Stimulated activated CD8-positive, alpha-beta memory T cell treated with anti-CD3 and anti-CD28 coated beads, Interleukin-2, amount 100 ng/mL, for 1 hour (primary cell): ENCODE measurements around the gene CLEC16A.
"Not testable (repeated sequence)": the region's sequence is repeated elsewhere in the genome, so short reads cannot be mapped to it uniquely, and the experiment has no call there.

Experiments used
- DNase-seq, 2 donors: peaks; one replicate each; pipeline ENCODE4 v3.0.0-alpha.2; 2020; ENCODE audit warnings: low read depth in 2 of 2

CLEC16A gene

DNA sequence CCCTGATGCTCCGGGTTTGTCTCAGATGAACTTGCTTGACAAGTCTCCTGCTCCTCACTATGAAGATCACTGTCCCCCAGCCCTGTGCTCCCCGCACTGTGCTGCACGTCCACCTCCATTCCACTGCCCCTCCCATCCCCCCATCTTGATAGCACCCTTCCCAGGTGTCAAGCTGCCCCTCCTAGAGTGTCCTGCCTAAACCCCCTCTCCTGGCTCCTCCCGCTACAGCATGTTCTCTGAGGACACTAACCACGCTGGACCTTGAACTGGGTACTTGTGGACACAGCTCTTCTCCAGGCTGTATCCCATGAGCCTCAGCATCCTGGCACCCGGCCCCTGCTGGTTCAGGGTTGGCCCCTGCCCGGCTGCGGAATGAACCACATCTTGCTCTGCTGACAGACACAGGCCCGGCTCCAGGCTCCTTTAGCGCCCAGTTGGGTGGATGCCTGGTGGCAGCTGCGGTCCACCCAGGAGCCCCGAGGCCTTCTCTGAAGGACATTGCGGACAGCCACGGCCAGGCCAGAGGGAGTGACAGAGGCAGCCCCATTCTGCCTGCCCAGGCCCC lies 20.6 kb upstream of the CLEC16A start:
- DNase-seq = no peak

DNA sequence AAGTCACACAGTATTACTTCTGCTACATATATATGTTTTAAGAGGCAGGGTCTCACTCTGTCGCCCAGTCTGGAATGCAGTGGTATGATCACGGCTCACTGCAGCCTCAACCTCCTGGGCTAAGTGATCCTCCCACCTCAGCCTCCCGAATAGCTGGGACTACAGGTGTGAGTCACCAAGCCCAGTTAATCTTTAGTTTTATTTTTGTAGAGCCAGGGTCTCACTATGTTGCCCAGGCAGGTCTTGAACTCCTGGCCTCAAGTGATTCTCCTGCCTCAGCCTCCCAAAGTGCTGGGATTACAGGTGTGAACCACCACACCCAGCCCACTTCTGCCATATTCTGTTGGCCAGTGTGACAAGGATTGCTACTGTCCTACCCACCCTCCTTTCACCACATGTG lies 19.1 kb upstream of the CLEC16A start:
- DNase-seq = not testable (repeated sequence)

DNA sequence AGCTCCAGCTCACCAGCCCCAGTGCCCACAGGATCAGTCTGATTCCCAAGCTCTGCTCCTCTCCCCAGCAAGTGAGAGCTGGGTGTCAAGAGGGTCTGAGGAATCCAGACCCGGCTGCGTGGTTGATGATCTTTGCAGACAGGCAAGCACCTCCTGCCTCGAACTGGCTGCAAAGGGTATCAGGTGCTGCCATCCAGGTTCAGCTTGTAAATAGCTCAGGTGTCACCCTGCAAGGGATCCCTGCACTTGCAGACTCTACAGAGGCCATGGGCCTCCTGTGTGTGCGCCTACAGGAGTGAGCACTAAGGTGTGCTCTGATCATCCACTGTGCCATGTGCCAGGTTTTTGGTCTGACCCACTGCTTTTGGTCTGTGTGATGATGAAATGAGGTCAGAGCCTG lies 18.3 kb upstream of the CLEC16A start:
- DNase-seq = no peak

DNA sequence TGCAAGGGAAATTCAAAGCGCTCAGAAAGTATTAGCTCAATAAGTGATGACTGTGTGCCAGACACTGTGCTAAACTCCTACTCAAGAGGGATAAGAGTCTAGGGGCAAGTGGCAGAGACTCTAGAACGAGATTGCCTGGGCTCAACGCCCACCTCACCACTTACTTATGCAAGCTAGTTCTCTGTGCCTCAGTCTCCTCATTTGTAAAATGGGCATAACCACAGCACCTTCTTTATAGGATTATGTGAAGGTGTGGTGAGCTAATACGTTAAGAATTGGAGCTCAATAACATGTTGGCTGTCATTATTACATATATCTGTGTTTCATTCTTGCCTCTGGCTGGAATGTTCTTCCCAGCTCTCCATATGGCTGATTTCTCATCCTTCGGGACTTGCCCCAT lies 17.5 kb upstream of the CLEC16A start:
- no peak for DNase-seq

DNA sequence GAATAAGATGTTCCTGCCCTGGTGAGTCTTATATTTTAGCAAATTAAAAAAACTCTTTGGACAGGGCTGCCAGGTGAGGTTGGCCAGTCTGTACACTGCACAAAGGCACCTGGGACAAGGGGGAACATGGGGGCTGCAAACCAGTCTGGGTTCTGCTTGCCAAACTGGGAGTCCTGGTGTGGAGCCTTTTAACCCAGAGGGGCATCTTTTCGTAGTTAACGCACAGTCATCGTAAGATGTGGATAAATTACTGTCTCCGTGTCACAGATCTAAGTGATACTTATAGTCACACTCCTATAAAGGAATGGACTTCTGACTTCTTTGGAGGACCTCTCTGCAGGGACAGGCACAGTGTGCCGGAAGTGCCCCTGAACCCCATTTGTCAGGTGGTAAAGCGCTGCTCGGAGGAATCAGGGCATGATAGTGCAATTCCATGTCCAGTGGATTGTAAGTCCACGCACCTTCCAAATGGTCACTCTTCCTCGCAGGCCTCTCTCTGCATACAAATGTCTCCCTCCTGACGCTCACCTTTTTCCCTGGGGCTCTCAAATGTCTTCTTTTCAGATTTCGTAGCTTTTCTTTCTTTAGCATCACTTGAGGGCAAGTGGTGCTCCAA lies 16.8 kb upstream of the CLEC16A start:
- DNase-seq = no peak

DNA sequence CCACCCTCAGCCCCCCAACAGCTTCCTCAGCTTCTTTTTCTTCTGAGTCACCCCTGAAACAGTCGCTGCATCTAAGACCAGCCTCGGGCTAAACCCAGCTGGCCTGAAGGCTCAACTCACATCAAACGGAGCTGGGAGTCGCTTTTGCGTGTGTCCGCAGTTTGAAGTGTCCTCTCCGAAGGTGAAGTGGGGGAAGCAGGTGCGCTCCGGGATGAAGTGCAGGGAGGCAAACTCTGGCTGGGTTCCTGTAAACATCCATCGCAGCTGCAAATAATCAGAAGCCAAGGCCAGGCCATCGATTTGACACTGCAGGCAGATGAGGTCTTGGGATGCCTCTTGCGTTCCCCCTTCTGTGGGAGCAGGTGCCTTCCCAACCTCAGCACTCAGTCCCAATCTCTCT lies 15.3 kb upstream of the CLEC16A start:
- not testable (repeated sequence) for DNase-seq

DNA sequence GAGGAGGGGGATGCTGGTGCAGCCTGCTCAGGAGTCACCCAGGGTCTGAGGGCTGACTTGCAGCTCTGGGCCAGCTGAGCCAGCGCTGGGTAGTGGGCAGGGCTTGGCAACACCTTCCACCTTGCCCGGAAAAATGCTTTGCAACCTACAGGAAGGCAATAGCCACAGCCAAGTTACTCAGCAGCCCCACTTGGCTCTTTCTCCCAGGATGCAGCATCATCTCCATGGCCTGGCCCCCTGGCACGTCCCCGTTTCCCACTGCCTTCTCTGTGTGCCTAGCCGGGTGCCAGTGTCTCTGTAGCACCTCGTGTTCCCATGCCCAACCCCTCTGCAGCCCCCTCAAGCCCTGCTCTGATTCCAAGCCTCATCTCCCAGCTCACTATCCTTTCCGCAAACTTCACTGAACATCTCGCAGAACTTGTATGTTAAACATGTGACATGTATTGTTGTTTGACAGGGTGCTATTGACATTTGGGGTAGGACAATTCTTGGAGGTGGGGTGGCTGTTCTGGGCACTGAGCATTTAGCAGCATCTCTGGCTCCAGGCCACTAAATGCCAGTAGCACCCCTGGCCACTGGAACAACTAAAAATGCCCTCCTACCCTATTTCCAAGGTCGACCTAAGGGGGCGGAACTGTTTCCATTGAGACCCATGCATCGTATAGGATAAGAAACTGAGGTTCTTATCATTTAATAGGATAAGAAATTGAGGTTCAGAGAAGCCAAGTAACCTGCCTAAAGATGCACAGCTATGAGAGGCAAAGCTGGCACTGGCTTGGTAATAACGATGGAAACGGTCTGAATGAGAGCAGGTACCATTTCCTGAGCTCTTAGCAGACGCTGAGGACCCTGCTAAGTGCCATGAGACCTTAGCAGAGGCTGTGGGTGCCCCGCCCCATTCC lies 14.3 kb upstream of the CLEC16A start:
- DNase-seq = no peak

DNA sequence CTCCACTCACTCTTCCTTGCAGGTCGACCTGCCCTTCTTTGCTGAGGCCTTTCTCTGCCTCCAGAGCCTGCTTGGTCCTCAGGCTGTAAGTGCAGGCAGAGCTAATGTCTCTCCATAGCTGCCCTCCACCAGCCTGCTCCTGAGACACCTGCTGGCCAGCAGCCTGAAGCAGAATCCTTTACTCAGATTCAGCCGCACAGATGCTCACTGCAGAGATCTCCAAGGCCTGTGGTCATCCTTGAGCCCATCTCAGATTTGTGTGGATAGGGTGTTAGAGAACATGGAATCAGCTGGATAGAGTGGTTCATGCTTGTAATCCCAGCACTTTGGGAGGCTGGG lies 13.6 kb upstream of the CLEC16A start:
- no peak for DNase-seq

DNA sequence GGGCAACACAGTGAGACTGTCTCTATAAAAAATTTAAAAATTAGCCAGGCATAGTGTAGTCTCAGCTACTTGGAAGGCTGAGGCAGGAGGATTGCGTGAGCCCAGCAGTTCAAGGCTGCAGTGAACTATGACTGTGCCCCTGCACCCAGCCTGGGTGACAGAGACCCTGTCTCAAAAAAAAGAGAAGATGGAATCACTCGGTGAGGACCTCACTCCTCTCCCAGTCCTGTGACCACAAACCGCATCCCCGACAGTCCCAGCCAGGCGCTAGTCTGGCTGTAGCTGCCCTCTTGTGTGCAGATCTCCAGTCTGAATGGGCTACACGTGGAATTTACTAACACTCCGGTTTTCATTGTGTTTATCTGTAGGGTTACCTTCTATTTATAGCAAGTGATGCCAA lies 13.2 kb upstream of the CLEC16A start:
- DNase-seq = no peak

DNA sequence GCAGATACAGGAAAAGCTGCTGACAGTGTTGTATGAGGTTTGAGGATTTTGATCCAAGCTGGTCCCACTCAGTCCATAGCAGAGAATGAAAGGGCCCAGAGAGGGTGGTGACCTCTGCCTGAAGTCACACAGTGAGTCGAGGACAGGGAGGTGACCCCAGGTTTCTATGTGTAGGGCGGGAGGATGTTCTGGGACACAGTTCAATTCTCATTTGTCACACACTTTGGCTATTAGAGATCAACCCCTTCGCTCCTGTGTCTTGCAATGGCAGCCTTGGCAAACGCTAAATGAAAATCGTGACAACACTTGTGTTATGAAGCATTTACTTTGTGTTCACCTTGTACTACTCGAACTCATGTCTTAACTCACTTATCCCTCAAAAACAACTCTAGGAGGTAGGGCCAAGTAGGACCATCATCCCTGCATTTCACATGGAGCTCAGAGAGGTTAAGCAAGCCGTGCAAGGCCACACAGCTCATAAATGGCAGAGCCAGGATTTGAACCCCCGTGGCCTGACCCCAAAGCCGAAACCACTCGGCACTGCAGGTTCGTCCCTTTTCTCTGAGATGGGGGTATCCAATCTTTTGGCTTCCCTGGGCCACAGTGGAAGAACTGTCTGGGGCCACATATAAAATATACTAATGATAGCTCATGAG lies 12.3 kb upstream of the CLEC16A start:
- DNase-seq = no peak

DNA sequence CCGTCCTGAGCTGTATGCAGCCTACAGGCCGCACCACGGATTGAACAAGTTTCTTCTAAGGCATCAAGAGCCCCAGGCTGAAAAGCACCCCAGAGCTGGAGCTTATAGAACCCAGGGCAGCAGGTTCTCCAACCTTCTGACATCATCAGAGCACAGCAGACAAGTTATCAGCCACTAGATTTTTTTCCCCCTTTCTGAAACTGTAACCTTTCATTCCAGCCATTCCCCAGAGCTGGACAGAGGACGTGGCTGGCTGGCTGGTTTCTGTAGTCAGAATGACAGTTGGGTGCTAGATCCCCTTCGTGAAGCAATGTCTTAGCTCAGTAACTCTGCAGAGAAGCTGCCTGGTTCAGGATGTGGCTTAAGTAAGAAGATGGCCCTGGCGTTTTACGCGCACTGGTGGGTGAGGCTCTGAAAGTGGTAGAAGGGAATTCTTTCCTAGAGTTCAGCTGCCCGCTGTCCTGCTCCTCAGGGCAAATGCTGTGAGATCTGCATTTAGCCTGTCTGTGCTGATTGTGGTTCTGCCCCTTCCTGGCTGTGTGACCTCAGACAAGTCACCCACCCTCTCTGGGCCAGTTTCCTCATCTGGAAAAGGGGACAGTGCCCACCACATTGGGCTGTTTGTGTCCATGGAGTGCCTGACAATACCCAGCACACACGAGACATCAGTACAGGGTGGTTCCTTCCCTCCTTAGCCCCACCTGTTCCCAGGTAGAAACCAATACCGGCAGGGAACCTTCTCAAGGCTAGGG lies 11.2 kb upstream of the CLEC16A start:
- no peak for DNase-seq

DNA sequence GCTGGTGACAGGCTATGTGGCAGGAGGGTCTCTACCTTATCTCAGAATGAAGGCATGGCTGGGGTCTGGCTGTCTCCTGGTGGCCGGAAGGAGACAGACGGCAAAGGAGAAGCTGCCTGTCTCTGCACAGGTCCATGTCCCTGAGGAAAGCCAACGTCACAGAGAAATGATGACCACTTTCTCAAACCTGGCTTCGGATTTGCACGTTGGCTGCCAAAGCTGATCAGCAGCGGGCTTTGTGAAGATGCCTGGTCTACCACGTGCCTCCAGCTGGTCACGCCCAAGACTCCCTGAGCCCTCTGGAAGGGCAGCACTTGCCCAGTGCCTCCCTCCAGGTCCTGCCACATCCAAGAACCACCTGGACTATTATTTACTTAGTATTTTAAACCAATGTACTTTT lies 10.5 kb upstream of the CLEC16A start:
- no peak for DNase-seq

DNA sequence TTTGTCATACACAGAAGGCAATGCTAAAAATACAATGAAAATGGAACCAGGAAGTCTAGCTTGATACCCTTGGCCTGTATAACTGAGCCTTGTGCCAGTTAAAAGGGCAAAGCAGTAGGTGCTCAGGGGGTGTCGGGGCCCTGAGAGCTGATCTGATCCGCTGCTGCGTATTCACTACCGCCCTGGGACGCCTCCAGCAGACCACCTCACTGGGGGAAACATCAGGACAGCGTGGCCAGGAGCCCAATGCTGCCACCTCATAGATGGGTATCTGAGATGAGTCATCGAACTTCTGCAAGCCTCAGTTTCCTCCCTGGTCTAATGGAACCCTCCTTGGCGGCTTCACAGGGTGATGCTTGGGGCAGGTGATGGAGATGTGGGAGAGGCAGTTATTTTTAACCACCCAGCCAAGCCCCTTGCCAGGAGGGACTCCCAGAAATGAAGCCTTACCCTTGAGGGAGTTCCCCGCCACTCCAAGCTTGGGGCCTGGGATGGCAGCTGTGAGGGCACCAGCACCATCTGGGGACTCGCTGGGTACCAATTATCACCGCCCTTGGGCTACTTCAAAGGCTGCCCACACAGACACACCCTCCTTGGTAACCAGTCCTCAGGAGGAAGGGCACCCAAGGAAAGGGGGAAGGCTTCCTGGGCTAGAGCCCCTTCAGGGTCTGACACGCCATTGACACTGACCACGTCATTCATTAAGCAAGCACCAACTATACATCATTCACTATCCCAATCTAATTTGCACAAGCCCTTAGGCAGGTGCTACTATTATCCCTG lies 9.8 kb upstream of the CLEC16A start:
- no peak for DNase-seq

DNA sequence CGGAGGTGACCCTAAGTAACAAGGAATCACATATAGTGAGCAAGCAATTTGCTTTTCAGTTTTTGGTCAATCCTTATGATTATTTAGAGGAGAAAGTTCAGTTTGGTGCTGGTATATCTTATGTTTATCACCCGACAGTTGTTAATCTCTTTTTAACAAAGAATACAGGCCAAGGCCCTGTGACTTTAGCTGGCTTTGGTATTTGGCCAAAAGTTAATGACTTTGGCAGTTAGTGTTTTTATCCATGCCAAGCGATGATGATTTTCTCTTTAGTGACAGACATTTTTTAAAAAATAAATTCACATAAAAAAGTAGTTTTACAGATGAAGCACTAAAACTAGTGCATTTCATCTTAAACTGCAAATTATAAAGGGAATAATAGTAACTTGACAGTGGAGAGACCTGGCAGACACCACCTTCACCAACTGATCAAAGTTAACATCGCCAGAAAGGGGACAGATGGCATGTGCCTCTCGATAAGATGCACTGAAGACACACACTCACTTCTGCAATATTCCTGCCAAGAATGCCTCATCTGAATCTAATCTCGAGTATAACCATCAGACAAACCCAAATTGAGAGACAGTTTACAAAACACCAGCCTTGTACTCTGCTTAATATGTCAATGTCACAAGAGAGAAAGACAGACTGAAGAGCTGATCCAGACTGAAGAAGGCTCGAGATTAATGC lies 9.0 kb upstream of the CLEC16A start:
- DNase-seq = no peak

DNA sequence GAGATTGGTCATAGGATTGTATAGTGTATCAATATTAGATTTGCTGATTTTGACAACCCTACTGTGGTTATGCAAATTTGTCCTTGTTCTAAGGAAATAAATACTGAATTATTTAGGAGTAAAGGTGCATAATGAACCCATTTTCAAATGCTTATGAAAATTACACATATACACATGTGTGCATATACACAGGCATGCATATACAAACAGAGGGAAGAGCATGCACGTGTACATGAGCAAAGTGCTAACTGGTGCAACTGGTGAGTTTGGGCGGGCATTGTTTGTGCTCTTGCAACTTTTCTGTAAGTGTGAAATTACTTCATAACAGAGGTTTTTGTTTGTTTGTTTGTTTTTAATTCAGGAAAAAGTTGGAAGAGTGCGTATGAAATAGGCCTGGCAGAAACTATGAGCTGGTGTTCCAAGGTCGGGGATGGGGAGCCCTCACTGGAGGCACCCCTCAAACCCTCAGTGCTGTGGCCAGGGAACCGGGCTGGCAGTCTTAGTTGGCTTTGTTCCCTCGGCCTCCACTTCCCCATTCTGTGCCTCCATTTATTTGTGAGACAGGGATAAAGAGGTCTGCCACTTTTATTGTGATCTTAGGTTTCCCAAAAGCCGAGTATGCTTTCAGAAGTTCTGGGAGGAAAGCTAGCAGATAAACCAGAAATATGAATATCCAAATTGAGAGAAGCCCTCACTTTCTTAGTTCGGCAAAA lies 7.9 kb upstream of the CLEC16A start:
- DNase-seq = no peak

DNA sequence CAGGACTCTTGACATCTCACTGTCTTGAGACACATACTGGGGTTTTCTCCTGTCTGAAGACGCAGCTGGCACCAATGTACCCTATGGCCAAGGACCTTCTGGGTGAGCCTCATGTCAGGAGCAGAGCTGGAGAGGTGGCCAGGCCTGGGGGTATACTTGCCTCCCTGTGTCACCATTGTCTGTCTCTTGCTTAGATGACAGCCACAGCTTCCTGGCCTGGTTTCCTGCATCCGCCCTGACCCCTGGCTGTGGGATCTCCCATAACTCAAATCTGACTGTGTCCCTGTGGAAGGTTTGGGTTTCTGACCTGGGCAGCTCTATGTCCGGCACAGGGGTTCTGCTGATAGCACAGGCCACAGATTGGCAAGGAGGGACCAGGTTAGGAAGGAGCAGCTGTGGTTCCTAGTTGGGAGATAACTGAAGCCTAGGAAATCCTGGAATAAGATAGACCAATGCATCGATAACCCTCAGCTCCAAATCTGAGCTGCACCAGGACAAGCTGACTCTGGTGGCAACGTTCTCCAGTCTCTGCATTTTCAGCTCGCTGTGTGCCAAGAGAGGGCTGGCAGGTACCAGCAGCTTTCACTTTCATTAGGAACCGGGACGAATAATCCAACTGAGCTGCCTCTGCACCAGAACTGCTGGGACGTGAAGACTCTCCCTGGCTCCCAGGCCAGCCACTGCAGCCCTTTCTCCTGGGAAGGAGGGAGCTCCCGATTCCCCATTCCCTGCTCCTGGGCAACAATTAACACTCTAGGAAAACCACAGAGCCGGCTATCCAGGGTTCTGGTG lies 7.1 kb upstream of the CLEC16A start:
- no peak for DNase-seq

DNA sequence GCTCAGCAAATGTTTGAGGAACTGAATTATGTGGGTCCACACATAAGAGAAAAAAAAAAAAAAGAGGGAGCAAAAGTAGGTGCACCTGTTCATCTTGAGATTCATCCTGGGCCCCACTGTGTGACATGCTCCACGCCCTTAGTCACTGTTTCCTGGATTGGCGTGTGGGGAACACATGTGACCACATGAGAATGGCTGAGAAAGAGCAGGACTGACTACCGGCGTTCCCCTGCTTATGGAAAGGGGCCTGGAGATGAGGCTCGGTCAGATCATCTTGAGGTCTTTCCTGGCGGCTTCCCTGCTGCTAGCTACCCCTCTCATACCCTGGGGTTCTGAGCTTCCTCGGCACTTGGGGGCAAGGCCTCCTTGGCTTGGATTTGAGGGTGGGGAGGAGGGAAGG lies 6.0 kb upstream of the CLEC16A start:
- no peak for DNase-seq

DNA sequence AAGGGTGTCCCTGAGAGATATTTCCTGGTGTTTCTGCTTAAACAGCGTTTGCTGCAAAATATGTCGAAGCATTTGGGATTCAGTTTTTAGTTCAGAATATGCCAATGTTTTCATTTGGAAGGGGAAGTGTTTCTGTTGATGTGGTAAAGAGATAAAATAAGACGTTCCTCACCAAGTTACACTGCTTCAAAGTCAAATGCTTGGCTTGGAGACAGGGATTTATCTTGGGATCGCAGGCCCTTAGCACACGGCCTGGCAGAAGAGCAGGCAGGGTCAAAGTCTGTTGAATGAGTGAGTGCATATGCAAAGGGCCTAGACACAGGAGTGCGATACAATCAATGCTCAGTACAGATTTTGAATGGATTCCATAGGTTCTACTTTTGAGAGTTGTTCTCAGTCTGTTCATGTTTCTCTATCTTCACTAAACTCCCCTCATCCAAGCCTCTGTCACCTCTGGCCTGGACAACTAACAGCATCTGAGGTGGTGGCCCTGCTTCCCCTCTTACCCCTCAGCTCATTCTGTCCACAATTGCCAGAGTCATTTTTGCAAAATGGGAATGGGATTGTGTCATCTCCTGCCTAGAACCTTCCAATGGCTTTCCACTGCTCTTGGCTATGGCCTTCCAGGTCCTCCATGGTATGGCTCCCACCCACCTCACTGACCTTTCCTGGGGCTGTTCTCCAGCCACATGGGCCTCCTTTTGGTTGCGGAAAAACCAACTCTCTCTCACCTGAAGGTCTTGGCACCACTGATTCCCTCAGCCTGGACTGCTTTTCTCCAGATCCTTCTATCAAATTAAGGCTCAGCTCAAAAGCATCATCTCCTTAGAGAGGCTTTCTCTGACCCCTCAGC lies 5.3 kb upstream of the CLEC16A start:
- DNase-seq = no peak
